Subcutaneous adipose tissue (tissue), 4 donors: ENCODE measurements around the gene DLG2. TPM values are rescaled to one million over a fixed set of nuclear protein-coding genes. Genes with fewer than 3 reads are reported as not detected.

Experiments
- total RNA-seq, 4 donors: library from RNA; depleted of rRNA; stranded (reverse); fragments of >200 nt; gene quantifications; one replicate each; pipeline ENCODE4 v1.1.0, GENCODE V29; 2016
- TF ChIP-seq, protein P1 (sequence below): fragments of 450-650 bp; IDR thresholded peaks from one replicate; pipeline ENCODE4 v1.5.1; 2016; ENCODE audit warnings: low read depth, mild to moderate bottlenecking, control low read depth, antibody characterized with exemption, moderate library complexity

Gene DLG2
- total RNA-seq, 4 donors from 2014 or later = 3.6 to 7.0 (median 6.1) TPM

DNA sequence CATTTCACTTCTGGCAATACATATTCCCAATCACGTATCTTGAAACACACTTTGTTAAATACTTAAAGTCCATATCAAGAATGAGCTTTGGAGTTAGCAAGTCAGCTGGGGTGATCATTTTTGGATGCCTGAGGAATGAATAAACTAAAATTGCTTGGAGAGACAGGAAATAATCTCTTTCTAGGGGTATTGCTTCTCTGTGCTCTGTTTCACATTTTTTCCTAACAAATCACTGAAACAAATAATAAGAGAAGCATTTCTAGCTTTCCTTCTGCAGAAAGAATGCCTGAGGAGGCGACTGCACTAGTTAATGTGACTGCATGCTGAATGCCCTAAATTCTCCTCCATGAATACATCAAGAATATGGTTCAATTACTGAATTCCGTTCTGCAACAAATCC, 1799.6 kb downstream of the DLG2 start:
- TF ChIP-seq, protein P1, sequence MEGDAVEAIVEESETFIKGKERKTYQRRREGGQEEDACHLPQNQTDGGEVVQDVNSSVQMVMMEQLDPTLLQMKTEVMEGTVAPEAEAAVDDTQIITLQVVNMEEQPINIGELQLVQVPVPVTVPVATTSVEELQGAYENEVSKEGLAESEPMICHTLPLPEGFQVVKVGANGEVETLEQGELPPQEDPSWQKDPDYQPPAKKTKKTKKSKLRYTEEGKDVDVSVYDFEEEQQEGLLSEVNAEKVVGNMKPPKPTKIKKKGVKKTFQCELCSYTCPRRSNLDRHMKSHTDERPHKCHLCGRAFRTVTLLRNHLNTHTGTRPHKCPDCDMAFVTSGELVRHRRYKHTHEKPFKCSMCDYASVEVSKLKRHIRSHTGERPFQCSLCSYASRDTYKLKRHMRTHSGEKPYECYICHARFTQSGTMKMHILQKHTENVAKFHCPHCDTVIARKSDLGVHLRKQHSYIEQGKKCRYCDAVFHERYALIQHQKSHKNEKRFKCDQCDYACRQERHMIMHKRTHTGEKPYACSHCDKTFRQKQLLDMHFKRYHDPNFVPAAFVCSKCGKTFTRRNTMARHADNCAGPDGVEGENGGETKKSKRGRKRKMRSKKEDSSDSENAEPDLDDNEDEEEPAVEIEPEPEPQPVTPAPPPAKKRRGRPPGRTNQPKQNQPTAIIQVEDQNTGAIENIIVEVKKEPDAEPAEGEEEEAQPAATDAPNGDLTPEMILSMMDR = no peak

DNA sequence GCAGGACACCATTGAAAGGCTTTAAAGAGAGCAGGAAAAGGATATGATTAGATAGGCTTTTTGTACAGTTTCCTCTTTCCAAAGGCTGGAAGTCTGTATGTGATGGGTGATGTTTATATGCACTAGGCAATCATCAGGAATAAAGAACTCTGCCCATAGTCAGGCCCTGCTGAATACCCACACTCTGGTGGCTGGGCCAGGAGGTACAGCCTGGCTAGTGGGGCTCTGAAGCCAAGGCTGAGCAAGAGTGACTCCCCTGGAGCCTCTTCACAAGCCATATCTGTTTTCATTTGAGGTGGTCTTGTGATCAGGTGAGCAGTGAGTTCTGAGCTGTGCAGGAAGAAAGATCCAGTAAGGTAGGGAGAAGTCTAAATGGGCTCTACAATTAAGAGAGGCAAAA, 1801.1 kb downstream of the DLG2 start:
- TF ChIP-seq, protein P1 = no peak

DNA sequence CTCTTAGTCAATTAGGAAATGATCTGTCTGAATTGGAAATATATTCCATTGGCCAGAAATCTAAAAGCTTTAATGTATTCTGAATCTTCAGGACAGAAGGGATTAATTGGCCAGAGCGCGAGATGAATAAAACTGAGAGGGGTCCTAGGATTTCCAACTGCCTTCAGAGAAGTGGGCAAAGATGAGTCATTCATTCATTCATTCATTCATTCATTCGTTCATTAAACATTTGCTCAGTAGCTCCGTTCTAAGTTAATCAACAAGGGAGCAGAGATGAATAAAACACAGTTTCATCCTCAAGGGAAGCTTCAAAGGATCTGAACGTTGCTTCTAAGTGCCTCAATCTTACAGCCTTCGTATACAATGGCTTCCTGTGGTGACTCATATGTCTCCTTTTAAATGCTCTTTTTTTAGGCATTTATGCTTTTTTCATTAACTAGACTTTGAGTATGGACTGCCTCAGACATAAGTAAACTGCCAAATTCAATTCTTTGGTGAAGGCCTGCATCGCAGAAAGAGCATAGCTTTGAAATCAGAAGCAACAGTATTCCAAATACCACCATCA, 1803.6 kb downstream of the DLG2 start:
- TF ChIP-seq, protein P1 = no peak

DNA sequence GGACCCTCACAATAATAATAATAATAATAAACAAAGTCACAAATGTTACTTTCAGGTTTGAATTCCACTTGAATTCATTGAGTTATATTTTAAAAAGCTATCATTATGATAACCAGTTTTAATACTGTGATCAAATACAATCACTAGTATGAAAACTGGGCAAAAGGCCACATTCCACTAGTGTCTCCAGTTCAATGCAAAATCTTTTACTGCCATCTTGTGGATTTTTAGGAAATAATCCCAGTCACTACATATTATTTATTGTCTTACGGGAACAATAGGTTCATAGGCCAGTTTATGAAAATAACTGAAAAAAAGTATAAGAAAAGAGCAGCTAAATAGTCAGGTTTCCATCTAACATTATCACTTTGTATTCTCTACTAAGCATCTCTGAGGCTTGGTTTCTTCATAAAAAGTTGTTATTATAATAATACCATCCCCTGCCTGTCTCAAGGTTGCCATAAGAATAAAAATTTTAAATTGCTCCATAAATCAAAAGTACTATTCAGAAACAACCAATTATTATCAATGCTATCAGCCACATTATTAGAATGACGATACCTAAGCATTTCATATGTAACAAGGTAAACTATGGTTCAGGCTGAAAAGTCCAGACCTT, 1807.1 kb downstream of the DLG2 start:
- TF ChIP-seq, protein P1 = no peak

DNA sequence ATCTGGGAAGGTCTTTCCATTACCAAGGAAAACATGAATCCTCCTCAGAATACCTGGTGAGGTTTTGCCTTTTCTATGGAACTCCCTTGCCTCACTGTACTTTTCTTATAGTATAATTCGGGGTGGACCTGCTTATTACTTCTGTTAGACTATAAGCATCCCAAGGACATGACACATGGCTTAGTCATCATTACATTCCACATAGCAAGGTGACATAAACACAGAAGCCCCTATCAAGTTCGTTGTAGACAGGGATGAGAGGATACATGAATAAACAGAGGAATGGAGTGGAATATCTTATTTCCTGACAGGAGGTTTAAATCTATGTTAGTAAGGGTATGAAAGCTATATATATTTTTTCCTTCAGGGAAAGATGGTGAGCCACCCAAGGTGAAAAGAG, 1808.8 kb downstream of the DLG2 start:
- TF ChIP-seq, protein P1 = no peak

DNA sequence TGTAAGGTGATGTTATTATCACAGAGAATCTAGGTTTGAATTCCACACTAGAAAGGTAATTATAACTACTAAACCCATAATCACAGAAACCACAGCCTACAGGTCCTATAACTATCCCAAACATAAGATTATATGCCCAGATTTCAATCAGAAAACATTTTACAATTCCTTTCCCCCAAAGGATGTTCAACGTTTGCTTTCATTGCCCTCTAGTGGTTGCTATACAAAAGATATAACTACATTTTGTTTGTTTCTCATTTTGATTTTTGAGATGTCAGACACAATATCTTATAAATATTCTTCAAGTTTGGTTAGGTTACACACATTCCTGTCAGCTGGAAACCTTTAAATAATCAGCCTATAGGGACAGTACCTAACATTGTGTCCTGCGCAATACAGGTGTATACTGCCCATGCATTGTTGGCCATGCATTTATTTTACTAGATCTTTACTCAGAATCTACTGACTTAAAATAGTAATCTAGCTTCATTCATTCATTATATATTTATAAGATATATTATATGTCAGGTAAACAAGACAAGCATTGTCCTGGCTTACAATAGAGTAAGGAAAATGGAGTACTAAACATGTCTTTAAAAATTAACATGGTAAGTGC, 1810.5 kb downstream of the DLG2 start:
- TF ChIP-seq, protein P1 = no peak

DNA sequence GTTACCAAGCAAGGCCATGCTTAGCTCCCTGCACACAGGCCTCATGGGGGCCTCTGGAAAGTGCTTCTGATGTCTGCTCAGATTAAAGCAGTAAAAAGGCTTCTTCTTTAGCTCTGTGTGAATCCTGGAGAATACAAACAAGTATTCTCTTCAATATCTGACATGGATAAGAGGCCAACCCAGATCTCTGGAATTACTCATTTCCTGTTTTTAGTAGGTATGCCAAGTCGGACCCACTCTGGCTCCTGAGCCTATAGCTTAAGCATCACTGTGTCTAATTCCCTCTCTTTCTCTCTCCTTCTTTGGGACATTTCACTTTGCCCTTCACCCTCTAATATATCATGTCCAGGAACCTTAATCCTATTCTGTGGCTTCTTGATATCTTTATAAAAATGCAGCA, 1811.4 kb downstream of the DLG2 start:
- TF ChIP-seq, protein P1 = no peak
